M059J (cell line): ENCODE results near the gene DOHH. TPM values are rescaled to one million over a fixed set of nuclear protein-coding genes. Genes with fewer than 3 reads are reported as not detected.
"Not testable (repeated sequence)": the region's sequence is repeated elsewhere in the genome, so short reads cannot be mapped to it uniquely, and the experiment has no call there.

Source experiments
- DNase-seq: peaks from one replicate; pipeline ENCODE4 v3.0.0-alpha.2; 2012; ENCODE audit warnings: low read depth
- total RNA-seq: library from RNA; depleted of rRNA; stranded (reverse); fragments of >200 nt; shearing (Covaris generic); gene quantifications from 2 replicates; pipeline ENCODE4 v1.2.3, GENCODE V29; 2014

Gene DOHH
- total RNA-seq, 1 experiment from 2014 or later: 16.4 TPM

- DNase-seq: peak; percentile 72
Observed at GRCh38 chr19:3459089-3459881, 41.2 kb downstream of the DOHH start.

GRCh38 chr19:3458229-3459088 lies 42.0 kb downstream of the DOHH start:
- DNase-seq: no peak

GRCh38 chr19:3457528-3458228 lies 42.8 kb downstream of the DOHH start:
- DNase-seq: no peak

- no peak for DNase-seq
Observed at GRCh38 chr19:3456925-3457527, 43.4 kb downstream of the DOHH start.

GRCh38 chr19:3455960-3456601 lies 44.4 kb downstream of the DOHH start:
- no peak for DNase-seq

GRCh38 chr19:3455393-3455955 lies 45.0 kb downstream of the DOHH start:
- no peak for DNase-seq

GRCh38 chr19:3454656-3455392 lies 45.6 kb downstream of the DOHH start:
- no peak for DNase-seq

GRCh38 chr19:3453840-3454239 lies 46.6 kb downstream of the DOHH start:
- no peak for DNase-seq

GRCh38 chr19:3452942-3453214 lies 47.6 kb downstream of the DOHH start:
- not testable (repeated sequence) for DNase-seq

GRCh38 chr19:3452171-3452941 lies 48.1 kb downstream of the DOHH start:
- DNase-seq: no peak

- DNase-seq: peak; percentile 49
Observed at GRCh38 chr19:3451451-3451866, 49.0 kb downstream of the DOHH start.

- DNase-seq: peak; percentile 99
Observed at GRCh38 chr19:3450796-3451411, 49.6 kb downstream of the DOHH start.

- DNase-seq: no peak
Observed at GRCh38 chr19:3448616-3449334, 51.7 kb downstream of the DOHH start.

GRCh38 chr19:3446657-3447056 lies 53.8 kb downstream of the DOHH start:
- DNase-seq: not testable (repeated sequence)

GRCh38 chr19:3444695-3445234 lies 55.7 kb downstream of the DOHH start:
- DNase-seq: no peak

- no peak for DNase-seq
Observed at GRCh38 chr19:3443840-3444694, 56.4 kb downstream of the DOHH start.

GRCh38 chr19:3442487-3443071 lies 57.9 kb downstream of the DOHH start:
- DNase-seq: no peak
